ENCODE measurements around the gene ZSCAN31.

DNA sequence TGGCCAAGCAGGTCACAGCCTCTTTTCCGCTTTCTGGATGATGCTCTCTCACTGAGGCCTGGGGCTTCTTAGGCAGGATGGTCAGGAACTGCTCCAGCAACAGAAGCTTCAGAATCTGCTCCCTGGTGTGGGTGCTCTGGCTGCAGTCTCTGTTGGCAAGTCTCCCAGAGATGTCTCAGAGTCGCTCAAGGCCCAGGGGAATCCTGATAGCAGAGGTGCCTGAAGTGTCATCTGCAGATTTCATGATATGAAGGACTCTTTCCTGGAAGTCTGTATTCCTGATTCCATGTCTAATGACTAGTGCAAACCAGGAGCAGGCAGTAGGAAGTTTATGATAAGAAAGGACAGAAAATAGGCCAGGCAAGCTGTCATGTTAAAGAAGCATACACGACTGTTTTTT lies 20.3 kb downstream of the ZSCAN31 start:
- TF ChIP-seq RAD21 (IDR thresholded peaks at IDR 0.05; ENCODE audit: low read depth): no peak
- no peak for TF ChIP-seq EZH2 (IDR thresholded peaks at IDR 0.05)
- TF ChIP-seq CTCF (IDR thresholded peaks at IDR 0.05 in 2 of 3, conservative IDR thresholded peaks at IDR 0.05 in 1 of 3; ENCODE audit: borderline replicate concordance in 1 of 3, insufficient read depth in 1 of 3, low read depth in 2 of 3, low read length in 2 of 3): no peak
- no peak for TF ChIP-seq ZBTB33 (IDR thresholded peaks at IDR 0.05; ENCODE audit: extremely low read depth, insufficient replicate concordance, low read length)
- TF ChIP-seq POLR2AphosphoS5 (IDR thresholded peaks at IDR 0.05; ENCODE audit: low read depth, low read length): no peak
- TF ChIP-seq YY1 (IDR thresholded peaks at IDR 0.05; ENCODE audit: extremely low read depth, insufficient replicate concordance, low read depth, low read length): no peak
- no peak for TF ChIP-seq TCF7L2 (IDR thresholded peaks at IDR 0.05; ENCODE audit: borderline replicate concordance, extremely low read depth, insufficient read depth, insufficient read length)
- no peak for TF ChIP-seq CEBPB (IDR thresholded peaks at IDR 0.05; ENCODE audit: low read depth)
- TF ChIP-seq EZH2phosphoT487 (IDR thresholded peaks at IDR 0.05; ENCODE audit: borderline replicate concordance): no peak
- no peak for TF ChIP-seq JUND (IDR thresholded peaks at IDR 0.05)
- TF ChIP-seq POLR2A (IDR thresholded peaks at IDR 0.05; ENCODE audit: borderline replicate concordance, extremely low read depth, insufficient read depth, insufficient read length): no peak
- TF ChIP-seq SIN3A (IDR thresholded peaks at IDR 0.05; ENCODE audit: low read depth): no peak
